K562 (cell line): ENCODE measurements around the gene SNX30. TPM values are rescaled to one million over a fixed set of nuclear protein-coding genes. Genes with fewer than 3 reads are reported as not detected.

ENCODE experiments used
- CHAMP1 ChIP-seq: fragments of 450-650 bp; IDR thresholded peaks from 2 replicates; pipeline ENCODE4 v1.6.1; 2016; ENCODE audit warnings: mild to moderate bottlenecking
- CSDE1 ChIP-seq, 2 experiments: fragments of 450-650 bp; IDR thresholded peaks; 2 replicates each; pipeline ENCODE4 v1.6.1; 2016; ENCODE audit warnings: mild to moderate bottlenecking in 1 of 2
- CXXC5 ChIP-seq: fragments of 250-450 bp; sonication (Bioruptor Pico); IDR thresholded peaks from 2 replicates; pipeline ENCODE4 v1.8.0; 2022; ENCODE audit warnings: inconsistent platforms, mild to moderate bottlenecking, moderate library complexity
- EHMT2 ChIP-seq: fragments of 450-650 bp; IDR thresholded peaks from 2 replicates; pipeline ENCODE4 v1.6.1; 2018; ENCODE audit warnings: antibody characterized with exemption
- ELF1 ChIP-seq: fragments of 200-800 bp; sonication (Bioruptor generic); IDR thresholded peaks from 2 replicates; pipeline ENCODE4 v1.6.1; 2016; ENCODE audit warnings: missing genetic modification characterization, missing compliant biosample characterization
- ETV5 ChIP-seq: sonication (generic); formaldehyde crosslinking; IDR thresholded peaks from 2 replicates; pipeline ENCODE4 v1.4.0; 2020; ENCODE audit warnings: low read depth, mild to moderate bottlenecking, missing genetic modification reagents
- GABPA ChIP-seq: fragments of 200-800 bp; sonication (Bioruptor generic); conservative IDR thresholded peaks from 2 replicates; pipeline ENCODE4 v1.6.1; 2016; ENCODE audit warnings: low read depth, missing genetic modification characterization, missing compliant biosample characterization
- GABPB1 ChIP-seq: sonication (generic); formaldehyde crosslinking; IDR thresholded peaks from 2 replicates; pipeline ENCODE4 v1.8.0; 2022; ENCODE audit warnings: mild to moderate bottlenecking, missing genetic modification reagents
- NKRF ChIP-seq: fragments of 450-650 bp; IDR thresholded peaks from 2 replicates; pipeline ENCODE4 v1.6.1; 2016; ENCODE audit warnings: borderline replicate concordance
- POLR2H ChIP-seq: IDR thresholded peaks from 2 replicates; pipeline ENCODE4 v1.6.1; 2016; ENCODE audit warnings: missing genetic modification characterization, low read depth, mild to moderate bottlenecking, control low read depth, missing compliant biosample characterization, moderate library complexity
- RAD21 ChIP-seq, 2 experiments: fragments of 250-450 bp in 1 of 2; fragments of 450-650 bp in 1 of 2; sonication (Bioruptor Pico) in 1 of 2; formaldehyde crosslinking in 1 of 2; IDR thresholded peaks in 1 of 2; conservative IDR thresholded peaks in 1 of 2; 2 replicates each; pipeline versions ENCODE4 v1.4.0 to v1.8.0; 2020 to 2022; ENCODE audit warnings: mild to moderate bottlenecking in 2 of 2, moderate library complexity in 1 of 2
- ZNF398 ChIP-seq: fragments of 250-450 bp; sonication (Bioruptor Pico); IDR thresholded peaks from 2 replicates; pipeline ENCODE4 v1.8.0; 2021; ENCODE audit warnings: moderate library complexity, mild to moderate bottlenecking, inconsistent platforms
- polyA plus RNA-seq, 8 experiments: library from polyadenylated mRNA; depleted of rRNA in 4 of 8; stranded (reverse) in 5 of 8; unstranded in 3 of 8; fragments of >200 nt; fragmentation: Nextera tagmentation in 2 of 8; fragmentation: Illumina TruSeq in 1 of 8; extraction: Ambion mirVana in 2 of 8; extraction: Trizol in 1 of 8; gene quantifications; 2 replicates each; pipeline versions ENCODE4 v1.2.1 to v1.2.3, GENCODE V29; 2011 to 2014; ENCODE audit warnings: inconsistent platforms in 1 of 8, missing spikeins in 1 of 8
- total RNA-seq, 7 experiments: library from RNA; depleted of rRNA in 6 of 7; stranded (reverse); fragments of >200 nt in 6 of 7; fragmentation: Illumina TruSeq in 2 of 7; extraction: Trizol in 2 of 7; gene quantifications; 2 replicates each; pipeline versions ENCODE4 v1.2.1 to v1.2.3, GENCODE V29; 2011 to 2021; ENCODE audit warnings: low replicate concordance in 1 of 7
- TF ChIP-seq, protein P1 (sequence below): fragments of 450-650 bp; IDR thresholded peaks from 2 replicates; pipeline ENCODE4 v1.6.1; 2017; ENCODE audit warnings: antibody characterized with exemption, mild to moderate bottlenecking
- TF ChIP-seq, protein P2 (sequence below): fragments of 450-650 bp; formaldehyde crosslinking; IDR thresholded peaks from 2 replicates; pipeline ENCODE4 v1.4.0; 2020; ENCODE audit warnings: mild to moderate bottlenecking, moderate library complexity

The SNX30 gene
- total and polyA plus RNA-seq, 9 of the 15 experiments (the other 6 are each of a cell fraction or from before 2014, with no cell fraction given) = 0.76 to 5.9 (median 3.3) TPM

- TF ChIP-seq, protein P1, sequence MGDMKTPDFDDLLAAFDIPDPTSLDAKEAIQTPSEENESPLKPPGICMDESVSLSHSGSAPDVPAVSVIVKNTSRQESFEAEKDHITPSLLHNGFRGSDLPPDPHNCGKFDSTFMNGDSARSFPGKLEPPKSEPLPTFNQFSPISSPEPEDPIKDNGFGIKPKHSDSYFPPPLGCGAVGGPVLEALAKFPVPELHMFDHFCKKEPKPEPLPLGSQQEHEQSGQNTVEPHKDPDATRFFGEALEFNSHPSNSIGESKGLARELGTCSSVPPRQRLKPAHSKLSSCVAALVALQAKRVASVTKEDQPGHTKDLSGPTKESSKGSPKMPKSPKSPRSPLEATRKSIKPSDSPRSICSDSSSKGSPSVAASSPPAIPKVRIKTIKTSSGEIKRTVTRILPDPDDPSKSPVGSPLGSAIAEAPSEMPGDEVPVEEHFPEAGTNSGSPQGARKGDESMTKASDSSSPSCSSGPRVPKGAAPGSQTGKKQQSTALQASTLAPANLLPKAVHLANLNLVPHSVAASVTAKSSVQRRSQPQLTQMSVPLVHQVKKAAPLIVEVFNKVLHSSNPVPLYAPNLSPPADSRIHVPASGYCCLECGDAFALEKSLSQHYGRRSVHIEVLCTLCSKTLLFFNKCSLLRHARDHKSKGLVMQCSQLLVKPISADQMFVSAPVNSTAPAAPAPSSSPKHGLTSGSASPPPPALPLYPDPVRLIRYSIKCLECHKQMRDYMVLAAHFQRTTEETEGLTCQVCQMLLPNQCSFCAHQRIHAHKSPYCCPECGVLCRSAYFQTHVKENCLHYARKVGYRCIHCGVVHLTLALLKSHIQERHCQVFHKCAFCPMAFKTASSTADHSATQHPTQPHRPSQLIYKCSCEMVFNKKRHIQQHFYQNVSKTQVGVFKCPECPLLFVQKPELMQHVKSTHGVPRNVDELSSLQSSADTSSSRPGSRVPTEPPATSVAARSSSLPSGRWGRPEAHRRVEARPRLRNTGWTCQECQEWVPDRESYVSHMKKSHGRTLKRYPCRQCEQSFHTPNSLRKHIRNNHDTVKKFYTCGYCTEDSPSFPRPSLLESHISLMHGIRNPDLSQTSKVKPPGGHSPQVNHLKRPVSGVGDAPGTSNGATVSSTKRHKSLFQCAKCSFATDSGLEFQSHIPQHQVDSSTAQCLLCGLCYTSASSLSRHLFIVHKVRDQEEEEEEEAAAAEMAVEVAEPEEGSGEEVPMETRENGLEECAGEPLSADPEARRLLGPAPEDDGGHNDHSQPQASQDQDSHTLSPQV = 0 out of 2 replicates have a peak, but pooled peaks have one; percentile 33
- no peak for TF ChIP-seq ZNF398
- peak; percentile 79 for TF ChIP-seq CHAMP1
- TF ChIP-seq EHMT2 = peak; percentile 55; the same call in 1 of the 2 replicates
- TF ChIP-seq ETV5 (CRISPR knock-in tag) = peak; percentile 67; the same call in 1 of the 2 replicates
- TF ChIP-seq CSDE1 (IDR thresholded peaks at IDR 0.05) = no peak
- TF ChIP-seq, protein P2, sequence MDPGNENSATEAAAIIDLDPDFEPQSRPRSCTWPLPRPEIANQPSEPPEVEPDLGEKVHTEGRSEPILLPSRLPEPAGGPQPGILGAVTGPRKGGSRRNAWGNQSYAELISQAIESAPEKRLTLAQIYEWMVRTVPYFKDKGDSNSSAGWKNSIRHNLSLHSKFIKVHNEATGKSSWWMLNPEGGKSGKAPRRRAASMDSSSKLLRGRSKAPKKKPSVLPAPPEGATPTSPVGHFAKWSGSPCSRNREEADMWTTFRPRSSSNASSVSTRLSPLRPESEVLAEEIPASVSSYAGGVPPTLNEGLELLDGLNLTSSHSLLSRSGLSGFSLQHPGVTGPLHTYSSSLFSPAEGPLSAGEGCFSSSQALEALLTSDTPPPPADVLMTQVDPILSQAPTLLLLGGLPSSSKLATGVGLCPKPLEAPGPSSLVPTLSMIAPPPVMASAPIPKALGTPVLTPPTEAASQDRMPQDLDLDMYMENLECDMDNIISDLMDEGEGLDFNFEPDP (CRISPR knock-in tag) = no peak
- peak; percentile 70 for TF ChIP-seq GABPA
- no peak for TF ChIP-seq NKRF
- TF ChIP-seq RAD21 (CRISPR knock-in tag; conservative IDR thresholded peaks at IDR 0.05 in 1 of 2, IDR thresholded peaks at IDR 0.05 in 1 of 2) = peak; percentile 80 to 84
- peak; percentile 54; the same call in 1 of the 2 replicates for TF ChIP-seq GABPB1
- TF ChIP-seq ELF1 (tag) = peak; percentile 63
- no peak for TF ChIP-seq POLR2H (tag)
- peak; percentile 30; the same call in 1 of the 2 replicates for TF ChIP-seq CXXC5 (CRISPR knock-in tag)
Observed at GRCh38 chr9:112844771-112845542, 94.4 kb downstream of the SNX30 start (continued).
